Measurements from ENCODE around the gene BRIX1. TPM values are rescaled to one million over a fixed set of nuclear protein-coding genes. Genes with fewer than 3 reads are reported as not detected.

BRIX1 gene
- total RNA-seq, 1 experiment from 2014 or later, result 77.0 TPM

GRCh38 chr5:34900652-34901051 lies 14.9 kb upstream of the BRIX1 start:
- Histone ChIP-seq H3K23ac (ENCODE audit: insufficient read length, low read depth, low read length) (no peak overlapping the region), H4K20me1 (ENCODE audit: control insufficient read depth, insufficient read depth, insufficient read length) (no peaks in the 10 kb centered on the region), H2BK15ac (ENCODE audit: low read depth, low read length) (no peak overlapping the region), H2AFZ (ENCODE audit: low read length) (no peak overlapping the region), H3K4ac (ENCODE audit: low read depth, low read length) (no peak overlapping the region), H3K18ac (ENCODE audit: insufficient read length, low read depth, low read length) (no peak overlapping the region), H3K79me2 (ENCODE audit: insufficient read depth, low read length) (no peaks in the 10 kb centered on the region), H3K79me1 (ENCODE audit: insufficient read depth, low read depth, low read length, poor library complexity, severe bottlenecking) (no peaks in the 10 kb centered on the region), H4K5ac (ENCODE audit: insufficient read length, low read depth, low read length) (no peak overlapping the region), H2BK5ac (ENCODE audit: insufficient read length, low read length) (no peak overlapping the region), H3K9ac (ENCODE audit: extremely low read depth, insufficient read length, low read length) (no peak overlapping the region), H4K91ac (ENCODE audit: insufficient read length, low read depth, low read length) (no peak overlapping the region), H2BK20ac (ENCODE audit: low read depth, low read length, poor library complexity, severe bottlenecking) (no peak overlapping the region), H3K14ac (ENCODE audit: insufficient read depth, low read length) (no peak overlapping the region), H4K8ac (replicated peaks; ENCODE audit: insufficient read length, low read depth, low read length) (no peak overlapping the region), H3T11ph (ENCODE audit: low read length) (no peak overlapping the region), H3K56ac (ENCODE audit: insufficient read length, low read depth, low read length) (no peak overlapping the region), H3K4me1 (ENCODE audit: insufficient read depth, low read length) (no peaks in the 10 kb centered on the region), H2AK5ac (ENCODE audit: insufficient read length, low read length) (no peak overlapping the region), H3K23me2 (ENCODE audit: insufficient read length, low read depth, low read length, poor library complexity, severe bottlenecking) (no peaks in the 10 kb centered on the region), H2BK120ac (ENCODE audit: low read depth, low read length, poor library complexity, severe bottlenecking) (no peak overlapping the region), H3K27me3 (ENCODE audit: insufficient read depth, low read length) (no peaks in the 10 kb centered on the region), H3K4me2 (ENCODE audit: insufficient read depth, insufficient read length, low read length) (no peak overlapping the region), H2BK12ac (ENCODE audit: insufficient read length, low read depth, low read length) (no peak overlapping the region), H3K27ac (ENCODE audit: insufficient read length, low read depth, low read length) (no peak overlapping the region), H3K9me3 (ENCODE audit: control insufficient read depth, low read depth, low read length) (no peaks in the 10 kb centered on the region)
- TF ChIP-seq CTCF (conservative IDR thresholded peaks at IDR 0.05), result no peak
- Mint-ChIP-seq H3K27ac (no peak overlapping the region), H3K4me1 (peaks cover 6 to 17% of the 10 kb centered on the region in 2 experiments), H3K36me3 (ENCODE audit: insufficient read depth in 1 of 3, low read depth in 3 of 3) (peaks cover 6 to 27% (median 21%) of the 10 kb centered on the region in 3 experiments; a peak in 5 of 7 replicates), H3K9me3 (no peaks in the 10 kb centered on the region), H3K27me3 (ENCODE audit: low read depth) (no peaks in the 10 kb centered on the region), H3K4me3 (no peak overlapping the region)
- no CpG with 5 or more reads among the region's 6 CpGs for WGBS (ENCODE audit: extremely low coverage, insufficient read length, low lambda C conversion rate)
- DNase-seq, result no peak
